ENCODE data around the gene DENR.

DENR gene

DNA sequence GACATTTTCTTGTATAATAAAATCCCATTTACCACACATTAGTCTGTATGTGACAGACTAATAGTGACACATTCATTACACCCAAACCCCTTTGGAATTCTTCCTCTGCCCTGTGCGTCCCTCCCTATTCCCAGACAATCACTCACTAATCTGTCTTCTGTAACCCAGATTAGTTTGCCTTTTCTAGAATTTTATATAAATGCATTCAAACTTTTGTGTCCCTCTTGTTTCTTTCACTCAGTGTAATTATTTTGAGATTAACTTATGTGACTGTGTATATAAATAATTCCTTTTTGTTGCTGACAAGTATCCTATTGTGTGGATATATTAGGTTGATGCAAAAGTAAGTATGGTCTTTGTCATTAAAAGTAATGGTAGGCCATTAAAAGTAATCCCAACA lies 55.0 kb downstream of the DENR start:
- DNase-seq (ENCODE audit: low read depth) = no peak
- H3K4me3 ChIP-seq (ENCODE audit: control insufficient read depth, low read depth, low read length) = no peak overlapping the region
- TF ChIP-seq, protein P1, sequence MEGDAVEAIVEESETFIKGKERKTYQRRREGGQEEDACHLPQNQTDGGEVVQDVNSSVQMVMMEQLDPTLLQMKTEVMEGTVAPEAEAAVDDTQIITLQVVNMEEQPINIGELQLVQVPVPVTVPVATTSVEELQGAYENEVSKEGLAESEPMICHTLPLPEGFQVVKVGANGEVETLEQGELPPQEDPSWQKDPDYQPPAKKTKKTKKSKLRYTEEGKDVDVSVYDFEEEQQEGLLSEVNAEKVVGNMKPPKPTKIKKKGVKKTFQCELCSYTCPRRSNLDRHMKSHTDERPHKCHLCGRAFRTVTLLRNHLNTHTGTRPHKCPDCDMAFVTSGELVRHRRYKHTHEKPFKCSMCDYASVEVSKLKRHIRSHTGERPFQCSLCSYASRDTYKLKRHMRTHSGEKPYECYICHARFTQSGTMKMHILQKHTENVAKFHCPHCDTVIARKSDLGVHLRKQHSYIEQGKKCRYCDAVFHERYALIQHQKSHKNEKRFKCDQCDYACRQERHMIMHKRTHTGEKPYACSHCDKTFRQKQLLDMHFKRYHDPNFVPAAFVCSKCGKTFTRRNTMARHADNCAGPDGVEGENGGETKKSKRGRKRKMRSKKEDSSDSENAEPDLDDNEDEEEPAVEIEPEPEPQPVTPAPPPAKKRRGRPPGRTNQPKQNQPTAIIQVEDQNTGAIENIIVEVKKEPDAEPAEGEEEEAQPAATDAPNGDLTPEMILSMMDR (IDR thresholded peaks at IDR 0.05; ENCODE audit: control insufficient read depth, insufficient read depth, low read depth, low read length, missing control alignments) = no peak

DNA sequence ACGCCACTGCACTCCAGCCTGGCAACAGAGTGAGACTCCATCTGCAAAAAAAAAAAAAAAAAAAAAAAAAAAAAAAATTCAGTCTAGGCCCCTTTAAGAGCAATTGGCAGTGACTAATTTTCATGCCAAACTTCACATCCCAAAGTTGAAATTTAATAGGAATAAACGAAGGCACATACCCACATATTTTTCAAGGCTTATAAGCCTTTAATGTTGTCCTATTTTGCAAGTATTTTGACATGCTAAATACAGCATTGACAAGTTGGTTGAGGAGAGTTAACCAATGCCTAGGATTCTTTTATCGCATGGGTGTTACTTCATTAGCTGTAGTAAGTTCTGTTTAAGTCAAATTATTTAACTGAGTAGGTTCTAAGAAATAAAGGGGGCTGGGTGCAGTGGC lies 59.2 kb downstream of the DENR start:
- no peak overlapping the region for H3K4me3 ChIP-seq (ENCODE audit: control insufficient read depth, low read depth, low read length)
- TF ChIP-seq, protein P1 (IDR thresholded peaks at IDR 0.05; ENCODE audit: control insufficient read depth, insufficient read depth, low read depth, low read length, missing control alignments) = no peak
- no peak for DNase-seq (ENCODE audit: low read depth)

DNA sequence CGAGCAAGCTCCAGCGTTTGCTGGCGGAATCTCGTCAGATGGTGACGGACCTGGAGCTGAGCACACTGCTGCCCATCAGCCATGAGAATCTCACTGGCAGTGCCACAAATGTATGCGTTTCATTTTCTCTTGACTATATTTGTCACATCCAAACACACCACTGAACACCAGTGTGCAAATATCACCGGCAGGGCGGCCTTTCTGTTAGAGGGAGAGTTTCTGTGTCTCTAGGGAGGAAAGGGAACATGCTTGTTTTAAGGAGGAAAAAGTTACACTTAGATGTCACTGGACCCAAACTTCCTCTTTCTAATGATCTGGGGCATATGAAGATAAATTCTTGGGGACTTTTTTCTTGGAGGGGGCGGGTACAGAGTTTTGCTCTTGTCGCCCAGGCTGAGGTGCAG lies 60.7 kb downstream of the DENR start:
- no peak for DNase-seq (ENCODE audit: low read depth)
- H3K4me3 ChIP-seq (ENCODE audit: control insufficient read depth, low read depth, low read length) = no peak overlapping the region
- TF ChIP-seq, protein P1 (IDR thresholded peaks at IDR 0.05; ENCODE audit: control insufficient read depth, insufficient read depth, low read depth, low read length, missing control alignments) = no peak

DNA sequence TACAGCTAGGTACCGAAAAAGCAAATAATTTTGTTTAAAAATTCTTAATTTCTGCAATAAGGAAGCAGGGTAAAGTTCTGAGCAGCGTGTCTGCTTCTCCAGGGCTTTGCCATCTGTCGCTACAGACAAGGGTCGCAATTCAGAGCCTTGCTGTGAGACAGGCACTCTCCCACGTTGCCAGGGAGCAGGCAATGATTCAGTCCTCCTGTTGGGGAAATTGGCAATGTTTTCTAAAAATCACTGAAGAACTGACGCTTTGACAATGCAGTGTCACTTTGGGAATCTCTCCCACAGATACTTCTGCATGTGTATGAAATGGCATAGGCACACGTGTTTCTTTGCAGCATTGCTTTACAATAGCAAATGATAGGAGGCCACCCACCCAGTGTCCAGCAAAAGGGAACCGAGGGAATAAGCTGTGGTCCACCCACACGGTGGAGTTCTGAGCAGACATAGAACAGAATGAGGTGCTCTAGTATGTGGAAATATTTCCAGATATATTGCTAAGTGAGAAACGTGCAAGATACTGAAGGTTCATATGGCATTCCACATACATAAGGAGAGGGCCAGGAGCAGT lies 66.7 kb downstream of the DENR start:
- DNase-seq (ENCODE audit: low read depth) = no peak
- TF ChIP-seq, protein P1 (IDR thresholded peaks at IDR 0.05; ENCODE audit: control insufficient read depth, insufficient read depth, low read depth, low read length, missing control alignments) = no peak
- H3K4me3 ChIP-seq (ENCODE audit: control insufficient read depth, low read depth, low read length) = no peak overlapping the region

DNA sequence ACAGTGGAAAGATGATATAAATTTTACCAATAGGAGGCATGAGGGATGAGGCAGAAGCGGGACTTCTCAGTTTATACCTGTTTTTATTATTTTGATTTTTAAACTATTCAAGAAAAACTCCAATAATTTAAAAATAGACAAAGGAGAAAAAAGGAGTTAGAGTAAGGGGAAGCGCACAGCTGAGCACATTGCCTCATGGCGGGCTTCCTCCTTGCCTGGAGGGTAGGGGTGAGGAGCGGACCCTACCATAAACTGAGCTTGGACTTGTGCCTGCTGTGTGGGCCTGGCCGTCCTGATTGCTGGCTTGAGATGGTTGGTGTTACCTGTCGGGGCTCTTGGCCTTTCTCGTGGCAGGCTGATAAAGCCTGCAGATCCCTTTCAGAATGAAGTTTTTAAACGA lies 67.5 kb downstream of the DENR start:
- DNase-seq (ENCODE audit: low read depth) = no peak
- TF ChIP-seq, protein P1 (IDR thresholded peaks at IDR 0.05; ENCODE audit: control insufficient read depth, insufficient read depth, low read depth, low read length, missing control alignments) = no peak
- H3K4me3 ChIP-seq (ENCODE audit: control insufficient read depth, low read depth, low read length) = no peak overlapping the region

Measured in AG09309 (cell line).